A549 (cell line): ENCODE measurements around the gene ADAT2. TPM values are rescaled to one million over a fixed set of nuclear protein-coding genes. Genes with fewer than 3 reads are reported as not detected.

ENCODE experiments used
- ATAC-seq, 2 experiments: fragments of 200-7000 bp in 1 of 2; fragments of >200 bp in 1 of 2; cut with Nextera tagmentation in 1 of 2; cut with Tn5 transposase in 1 of 2; 3 replicates each; pipeline versions ENCODE4 v1.8.0 to v1.9.1; 2018 to 2020; ENCODE audit warnings: mild to moderate bottlenecking in 1 of 2, moderate library complexity in 1 of 2
- CTCF ChIA-PET: fragments of 300-600 bp; sonication (Branson Sonifier 250); formaldehyde crosslinking; extraction: SDS; loops from one replicate; lab custom pipeline; 2021; ENCODE audit warnings: antibody characterized with exemption, inconsistent platforms; lab: Yijun Ruan, JAX
- POLR2A ChIA-PET: fragments of 350-600 bp; formaldehyde crosslinking; extraction: SDS; loops from one replicate; lab custom pipeline; 2021; ENCODE audit warnings: antibody characterized with exemption, inconsistent platforms; lab: Yijun Ruan, JAX
- DNase-seq, 2 experiments: peaks; one replicate each; pipeline versions ENCODE4 v3.0.0 to v3.0.0-alpha.2; 2011 to 2016; ENCODE audit warnings: low read depth in 1 of 2, low spot score in 1 of 2
- FAIRE-seq: peaks from 2 replicates; lab custom pipeline; 2011; peaks lifted over from hg19 to GRCh38; lab: Jason Lieb, UNC
- H3K27ac ChIP-seq, 2 experiments: fragments of >200 bp; sonication (Bioruptor Twin); formaldehyde crosslinking; 3 replicates each; pipeline ENCODE4 v1.5.1; 2016 to 2017
- H3K4me1 ChIP-seq: fragments of >200 bp; sonication (Bioruptor Twin); formaldehyde crosslinking; 3 replicates; pipeline ENCODE4 v1.6.1; 2016
- H3K4me2 ChIP-seq: fragments of >200 bp; sonication (Bioruptor Twin); formaldehyde crosslinking; 3 replicates; pipeline ENCODE4 v1.6.1; 2016
- H3K4me3 ChIP-seq: fragments of >200 bp; sonication (Bioruptor Twin); formaldehyde crosslinking; 3 replicates; pipeline ENCODE4 v1.5.1; 2016
- H3K9me3 ChIP-seq: fragments of >200 bp; sonication (Bioruptor Twin); formaldehyde crosslinking; 3 replicates; pipeline ENCODE4 v1.6.1; 2016
- BHLHE40 ChIP-seq: IDR thresholded peaks from 2 replicates; pipeline ENCODE4 v1.6.1; 2012; ENCODE audit warnings: low read depth, low read length, inconsistent platforms
- CBX2 ChIP-seq: fragments of 200-600 bp; sonication (generic); IDR thresholded peaks from 2 replicates; pipeline ENCODE4 v1.6.1; 2016; ENCODE audit warnings: low read depth, mild to moderate bottlenecking, borderline replicate concordance
- CBX8 ChIP-seq: fragments of 200-600 bp; sonication (generic); IDR thresholded peaks from 2 replicates; pipeline ENCODE4 v1.6.1; 2016
- CEBPB ChIP-seq, 2 experiments: fragments of >200 bp in 1 of 2; sonication (Bioruptor Twin) in 1 of 2; formaldehyde crosslinking in 1 of 2; IDR thresholded peaks; 2 replicates each; pipeline ENCODE4 v1.6.1; 2012 to 2016
- CHD4 ChIP-seq: fragments of 200-600 bp; sonication (generic); IDR thresholded peaks from 2 replicates; pipeline ENCODE4 v1.6.1; 2016; ENCODE audit warnings: antibody characterized with exemption, mild to moderate bottlenecking, borderline replicate concordance
- E2F6 ChIP-seq: IDR thresholded peaks from 2 replicates; pipeline ENCODE4 v1.6.1; 2012; ENCODE audit warnings: low read depth, borderline replicate concordance
- EHF ChIP-seq: fragments of 250-450 bp; sonication (Bioruptor Pico); IDR thresholded peaks from 2 replicates; pipeline ENCODE4 v1.5.0; 2020; ENCODE audit warnings: mild to moderate bottlenecking
- EP300 ChIP-seq, 2 experiments: fragments of >200 bp; sonication (Bioruptor Twin); formaldehyde crosslinking; IDR thresholded peaks; 2 replicates in 1 of 2; 3 replicates in 1 of 2; pipeline ENCODE4 v1.6.1; 2016 to 2017
- ESRRA ChIP-seq: fragments of 150-350 bp; IDR thresholded peaks from 2 replicates; pipeline ENCODE4 v1.6.1; 2014; ENCODE audit warnings: mild to moderate bottlenecking, low read length, borderline replicate concordance
- FOSB ChIP-seq: fragments of 250-450 bp; sonication (Bioruptor Pico); IDR thresholded peaks from 2 replicates; pipeline ENCODE4 v1.5.0; 2020; ENCODE audit warnings: mild to moderate bottlenecking, moderate library complexity
- FOXS1 ChIP-seq: fragments of 250-450 bp; sonication (Bioruptor Pico); IDR thresholded peaks from 2 replicates; pipeline ENCODE4 v1.5.0; 2020; ENCODE audit warnings: mild to moderate bottlenecking, moderate library complexity
- HDAC2 ChIP-seq: fragments of 200-600 bp; sonication (generic); IDR thresholded peaks from 2 replicates; pipeline ENCODE4 v1.6.1; 2016
- HEYL ChIP-seq: fragments of 250-450 bp; sonication (Bioruptor Pico); IDR thresholded peaks from 2 replicates; pipeline ENCODE4 v1.8.0; 2021; ENCODE audit warnings: mild to moderate bottlenecking, moderate library complexity
- HOXA7 ChIP-seq: fragments of 250-450 bp; sonication (Bioruptor Pico); IDR thresholded peaks from 2 replicates; pipeline ENCODE4 v1.5.0; 2020; ENCODE audit warnings: mild to moderate bottlenecking, moderate library complexity
- HOXB13 ChIP-seq: fragments of 250-450 bp; sonication (Bioruptor Pico); IDR thresholded peaks from 2 replicates; pipeline ENCODE4 v1.5.0; 2020; ENCODE audit warnings: low read depth, mild to moderate bottlenecking, moderate library complexity
- JUNB ChIP-seq: fragments of >200 bp; sonication (Bioruptor Twin); formaldehyde crosslinking; IDR thresholded peaks from 2 replicates; pipeline ENCODE4 v1.6.1; 2016
- KDM1A ChIP-seq: fragments of 200-600 bp; sonication (generic); IDR thresholded peaks from 2 replicates; pipeline ENCODE4 v1.6.1; 2016; ENCODE audit warnings: low read depth, mild to moderate bottlenecking
- KDM5A ChIP-seq: fragments of 200-600 bp; sonication (generic); IDR thresholded peaks from 2 replicates; pipeline ENCODE4 v1.6.1; 2016; ENCODE audit warnings: antibody characterized with exemption, mild to moderate bottlenecking
- MAFK ChIP-seq: fragments of 450-650 bp; IDR thresholded peaks from 2 replicates; pipeline ENCODE4 v1.6.1; 2014; ENCODE audit not compliant: partially characterized antibody
- MAX ChIP-seq: IDR thresholded peaks from 2 replicates; pipeline ENCODE4 v1.6.1; 2012
- MYC ChIP-seq: IDR thresholded peaks from 2 replicates; pipeline ENCODE4 v1.6.1; 2012; ENCODE audit warnings: mild to moderate bottlenecking, inconsistent platforms, low read length, improper control_type of control experiment, borderline replicate concordance
- NFE2L2 ChIP-seq: fragments of 150-350 bp; conservative IDR thresholded peaks from 2 replicates; pipeline ENCODE4 v1.6.1; 2014; ENCODE audit warnings: low read length
- NPAS2 ChIP-seq: fragments of 250-450 bp; sonication (Bioruptor Pico); IDR thresholded peaks from 2 replicates; pipeline ENCODE4 v1.8.0; 2022; ENCODE audit warnings: mild to moderate bottlenecking, moderate library complexity, borderline replicate concordance
- NR3C1 ChIP-seq: fragments of >200 bp; sonication (Bioruptor Twin); formaldehyde crosslinking; IDR thresholded peaks from 3 replicates; pipeline ENCODE4 v1.6.1; 2017
- PHF8 ChIP-seq: fragments of 200-600 bp; sonication (generic); IDR thresholded peaks from 2 replicates; pipeline ENCODE4 v1.6.1; 2016; ENCODE audit warnings: low read depth, mild to moderate bottlenecking, antibody characterized with exemption, moderate library complexity, borderline replicate concordance
- RAD21 ChIP-seq, 2 experiments: fragments of >200 bp in 1 of 2; sonication (Bioruptor Twin) in 1 of 2; formaldehyde crosslinking in 1 of 2; IDR thresholded peaks in 1 of 2; conservative IDR thresholded peaks in 1 of 2; 2 replicates in 1 of 2; 3 replicates in 1 of 2; pipeline ENCODE4 v1.6.1; 2012 to 2018; ENCODE audit warnings: inconsistent platforms in 1 of 2
- RARB ChIP-seq: fragments of 250-450 bp; sonication (Bioruptor Pico); IDR thresholded peaks from 2 replicates; pipeline ENCODE4 v1.8.0; 2021; ENCODE audit warnings: mild to moderate bottlenecking, moderate library complexity
- RNF2 ChIP-seq: fragments of 200-600 bp; sonication (generic); IDR thresholded peaks from 2 replicates; pipeline ENCODE4 v1.6.1; 2016; ENCODE audit warnings: low read depth, mild to moderate bottlenecking, antibody characterized with exemption, moderate library complexity, borderline replicate concordance
- SMC3 ChIP-seq: fragments of >200 bp; sonication (Bioruptor Twin); formaldehyde crosslinking; IDR thresholded peaks from 3 replicates; pipeline ENCODE4 v1.6.1; 2018; ENCODE audit warnings: inconsistent platforms
- SREBF2 ChIP-seq: fragments of 450-650 bp; IDR thresholded peaks from 2 replicates; pipeline ENCODE4 v1.6.1; 2014; ENCODE audit warnings: mild to moderate bottlenecking, moderate library complexity
- TP53 ChIP-seq: fragments of 250-450 bp; sonication (Bioruptor Pico); IDR thresholded peaks from 2 replicates; pipeline ENCODE4 v1.5.0; 2021; ENCODE audit warnings: mild to moderate bottlenecking, moderate library complexity
- WGBS: methylation state at CpG from one replicate; pipeline ENCODE4 v1.1.6; 2017; ENCODE audit errors: missing lambda C conversion rate; 5-methylcytosine and 5-hydroxymethylcytosine counted together
- polyA minus RNA-seq: library from RNA; depleted of rRNA, polyadenylated mRNA; stranded (reverse); fragments of >200 nt; gene quantifications from 2 replicates; pipeline ENCODE4 v1.2.3, GENCODE V29; 2011; rRNA and poly(A)+ RNA removed
- polyA plus RNA-seq, 4 experiments: library from polyadenylated mRNA; depleted of rRNA in 3 of 4; stranded (reverse); fragments of >200 nt; fragmentation: RNase III in 1 of 4; extraction: RNeasy Plus Mini Kit Qiagen cat#74134 plus additional on column Dnase treatment in 1 of 4; gene quantifications; 2 replicates in 3 of 4; 3 replicates in 1 of 4; pipeline ENCODE4 v1.2.3, GENCODE V29; 2011 to 2017
- TF ChIP-seq, protein P1 (sequence below): fragments of 200-600 bp; sonication (generic); IDR thresholded peaks from 2 replicates; pipeline ENCODE4 v1.6.1; 2016; ENCODE audit warnings: antibody characterized with exemption, mild to moderate bottlenecking, moderate library complexity
- TF ChIP-seq, protein P2 (sequence below): IDR thresholded peaks from 2 replicates; pipeline ENCODE4 v1.6.1; 2012
- TF ChIP-seq, protein P3 (sequence below): fragments of >200 bp; sonication (Bioruptor Twin); formaldehyde crosslinking; IDR thresholded peaks from 2 replicates; pipeline ENCODE4 v1.6.1; 2016

The ADAT2 gene
- 5.1 and 7.1 TPM in 2 replicates for polyA plus RNA-seq (2011; rRNA removed)
- polyA plus RNA-seq (2012; cell fraction: cytosol; rRNA removed): 2.1 and 2.3 TPM in 2 replicates
- 3.6 and 5.0 TPM in 2 replicates for polyA plus RNA-seq (2012; cell fraction: nucleus; rRNA removed)
- 7.8 to 8.2 TPM (median 8.0 TPM) in 3 replicates for polyA plus RNA-seq (2017; fragmentation: RNase III; extraction: RNeasy Plus Mini Kit Qiagen cat#74134 plus additional on column Dnase treatment)
- polyA minus RNA-seq: 1.7 and 2.8 TPM in 2 replicates

- Histone ChIP-seq H3K9me3 (no peaks in the 10 kb centered on the region), H3K4me1 (0 out of 3 replicates have a peak, but pooled peaks cover 10% of the 10 kb centered on the region), H3K4me3 (peak within 1 kb of the TSS; percentile 87), H3K4me2 (peak within 1 kb of the TSS; percentile 92), H3K27ac (peak within 1 kb of the TSS; percentile 88 to 97)
- CTCF ChIA-PET: no interaction called here
- no peak for FAIRE-seq
- POLR2A ChIA-PET: interaction anchor here (0.6 to 1.2 kb wide), 5 partner anchors 9 to 976 kb away, joined by 3 to 7 read pairs (median 4); partner anchors contain the start of gene FUCA2
- 2% methylated on average over 19 of the region's 56 CpGs for WGBS
- peak; percentile 73 to 92 for DNase-seq
- peak; percentile 98 to 99 for ATAC-seq
- TF ChIP-seq MYC: peak; percentile 78
- TF ChIP-seq RNF2: no peak
- TF ChIP-seq MAFK: no peak
- TF ChIP-seq RAD21 (conservative IDR thresholded peaks at IDR 0.05 in 1 of 2, IDR thresholded peaks at IDR 0.05 in 1 of 2): no peak
- no peak for TF ChIP-seq KDM1A
- TF ChIP-seq E2F6: peak; percentile 25; the same call in 1 of the 2 replicates
- TF ChIP-seq NPAS2: no peak
- TF ChIP-seq, protein P1, sequence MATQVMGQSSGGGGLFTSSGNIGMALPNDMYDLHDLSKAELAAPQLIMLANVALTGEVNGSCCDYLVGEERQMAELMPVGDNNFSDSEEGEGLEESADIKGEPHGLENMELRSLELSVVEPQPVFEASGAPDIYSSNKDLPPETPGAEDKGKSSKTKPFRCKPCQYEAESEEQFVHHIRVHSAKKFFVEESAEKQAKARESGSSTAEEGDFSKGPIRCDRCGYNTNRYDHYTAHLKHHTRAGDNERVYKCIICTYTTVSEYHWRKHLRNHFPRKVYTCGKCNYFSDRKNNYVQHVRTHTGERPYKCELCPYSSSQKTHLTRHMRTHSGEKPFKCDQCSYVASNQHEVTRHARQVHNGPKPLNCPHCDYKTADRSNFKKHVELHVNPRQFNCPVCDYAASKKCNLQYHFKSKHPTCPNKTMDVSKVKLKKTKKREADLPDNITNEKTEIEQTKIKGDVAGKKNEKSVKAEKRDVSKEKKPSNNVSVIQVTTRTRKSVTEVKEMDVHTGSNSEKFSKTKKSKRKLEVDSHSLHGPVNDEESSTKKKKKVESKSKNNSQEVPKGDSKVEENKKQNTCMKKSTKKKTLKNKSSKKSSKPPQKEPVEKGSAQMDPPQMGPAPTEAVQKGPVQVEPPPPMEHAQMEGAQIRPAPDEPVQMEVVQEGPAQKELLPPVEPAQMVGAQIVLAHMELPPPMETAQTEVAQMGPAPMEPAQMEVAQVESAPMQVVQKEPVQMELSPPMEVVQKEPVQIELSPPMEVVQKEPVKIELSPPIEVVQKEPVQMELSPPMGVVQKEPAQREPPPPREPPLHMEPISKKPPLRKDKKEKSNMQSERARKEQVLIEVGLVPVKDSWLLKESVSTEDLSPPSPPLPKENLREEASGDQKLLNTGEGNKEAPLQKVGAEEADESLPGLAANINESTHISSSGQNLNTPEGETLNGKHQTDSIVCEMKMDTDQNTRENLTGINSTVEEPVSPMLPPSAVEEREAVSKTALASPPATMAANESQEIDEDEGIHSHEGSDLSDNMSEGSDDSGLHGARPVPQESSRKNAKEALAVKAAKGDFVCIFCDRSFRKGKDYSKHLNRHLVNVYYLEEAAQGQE: no peak
- TF ChIP-seq, protein P2, sequence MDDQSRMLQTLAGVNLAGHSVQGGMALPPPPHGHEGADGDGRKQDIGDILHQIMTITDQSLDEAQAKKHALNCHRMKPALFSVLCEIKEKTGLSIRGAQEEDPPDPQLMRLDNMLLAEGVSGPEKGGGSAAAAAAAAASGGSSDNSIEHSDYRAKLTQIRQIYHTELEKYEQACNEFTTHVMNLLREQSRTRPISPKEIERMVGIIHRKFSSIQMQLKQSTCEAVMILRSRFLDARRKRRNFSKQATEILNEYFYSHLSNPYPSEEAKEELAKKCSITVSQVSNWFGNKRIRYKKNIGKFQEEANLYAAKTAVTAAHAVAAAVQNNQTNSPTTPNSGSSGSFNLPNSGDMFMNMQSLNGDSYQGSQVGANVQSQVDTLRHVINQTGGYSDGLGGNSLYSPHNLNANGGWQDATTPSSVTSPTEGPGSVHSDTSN: no peak
- TF ChIP-seq BHLHE40: 0 out of 2 replicates have a peak, but pooled peaks have one; percentile 39
- TF ChIP-seq CBX8: no peak
- TF ChIP-seq JUNB: no peak
- no peak for TF ChIP-seq CBX2
- TF ChIP-seq SREBF2: no peak
- TF ChIP-seq PHF8: peak; percentile 26; the same call in 1 of the 2 replicates
- TF ChIP-seq, protein P3, sequence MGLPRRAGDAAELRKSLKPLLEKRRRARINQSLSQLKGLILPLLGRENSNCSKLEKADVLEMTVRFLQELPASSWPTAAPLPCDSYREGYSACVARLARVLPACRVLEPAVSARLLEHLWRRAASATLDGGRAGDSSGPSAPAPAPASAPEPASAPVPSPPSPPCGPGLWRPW: no peak
- TF ChIP-seq ESRRA: no peak
- no peak for TF ChIP-seq EHF (CRISPR knock-in tag)
- TF ChIP-seq HOXA7 (CRISPR knock-in tag): no peak
- TF ChIP-seq NFE2L2: no peak
- no peak for TF ChIP-seq NR3C1
- TF ChIP-seq TP53 (CRISPR knock-in tag): no peak
- 0 out of 3 replicates have a peak, but pooled peaks have one; percentile 14 for TF ChIP-seq SMC3
- TF ChIP-seq FOXS1 (CRISPR knock-in tag): no peak
- no peak for TF ChIP-seq RARB (CRISPR knock-in tag)
- no peak for TF ChIP-seq CHD4
- no peak for TF ChIP-seq HOXB13 (CRISPR knock-in tag)
- TF ChIP-seq MAX: peak; percentile 72
- no peak for TF ChIP-seq EP300 (IDR thresholded peaks at IDR 0.05)
- no peak for TF ChIP-seq CEBPB (IDR thresholded peaks at IDR 0.05)
- no peak for TF ChIP-seq FOSB (CRISPR knock-in tag)
- peak; percentile 88 for TF ChIP-seq KDM5A
- no peak for TF ChIP-seq HEYL (CRISPR knock-in tag)
- TF ChIP-seq HDAC2: no peak
These were observed at the start of gene ADAT2, which contains the start of gene PEX3 for GRCh38 chr6:143450453-143451371. TSS of gene ADAT2 (minus strand) at chr6:143450695. CDS start at chr6:143450658, 37 bp downstream. TSS of gene PEX3 (plus strand) at chr6:143450805. CDS start at chr6:143451043, 238 bp downstream.
